LNCaP clone FGC (cell line): ENCODE results near the gene MFF.

Experiments used
- DNase-seq: peaks from one replicate; pipeline ENCODE4 v3.0.0-alpha.2; 2011; ENCODE audit warnings: low read depth
- H3K4me3 ChIP-seq: 2 replicates; pipeline ENCODE4 v1.5.1; 2011; ENCODE audit warnings: mild to moderate bottlenecking, low read depth, low read length, control low read depth
- TF ChIP-seq, protein P1 (sequence below): IDR thresholded peaks from 2 replicates; pipeline ENCODE4 v1.5.1; 2012; ENCODE audit warnings: mild to moderate bottlenecking; ENCODE audit not compliant: control insufficient read depth, insufficient read depth; ENCODE audit errors: extremely low read depth

Gene MFF

DNA sequence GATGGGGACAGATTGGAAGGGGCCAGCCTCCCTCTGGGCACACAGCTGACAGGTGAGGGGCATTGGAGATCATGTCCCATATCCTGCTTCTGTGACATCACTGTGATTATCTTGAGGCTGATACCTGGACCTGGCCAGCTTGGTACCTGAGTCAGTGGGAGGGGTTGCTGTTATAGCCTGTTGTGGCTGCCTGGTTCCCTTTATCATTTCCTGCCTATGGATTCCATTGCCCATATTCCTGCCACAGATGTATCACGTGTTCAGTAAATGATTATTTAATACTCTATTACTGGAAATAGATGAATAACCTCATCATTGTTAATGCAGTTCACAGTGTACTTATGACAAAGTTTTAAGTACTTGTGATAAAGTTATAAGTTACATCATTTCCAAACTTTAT lies 70.5 kb downstream of the MFF start:
- no peak overlapping the region for H3K4me3 ChIP-seq
- TF ChIP-seq, protein P1, sequence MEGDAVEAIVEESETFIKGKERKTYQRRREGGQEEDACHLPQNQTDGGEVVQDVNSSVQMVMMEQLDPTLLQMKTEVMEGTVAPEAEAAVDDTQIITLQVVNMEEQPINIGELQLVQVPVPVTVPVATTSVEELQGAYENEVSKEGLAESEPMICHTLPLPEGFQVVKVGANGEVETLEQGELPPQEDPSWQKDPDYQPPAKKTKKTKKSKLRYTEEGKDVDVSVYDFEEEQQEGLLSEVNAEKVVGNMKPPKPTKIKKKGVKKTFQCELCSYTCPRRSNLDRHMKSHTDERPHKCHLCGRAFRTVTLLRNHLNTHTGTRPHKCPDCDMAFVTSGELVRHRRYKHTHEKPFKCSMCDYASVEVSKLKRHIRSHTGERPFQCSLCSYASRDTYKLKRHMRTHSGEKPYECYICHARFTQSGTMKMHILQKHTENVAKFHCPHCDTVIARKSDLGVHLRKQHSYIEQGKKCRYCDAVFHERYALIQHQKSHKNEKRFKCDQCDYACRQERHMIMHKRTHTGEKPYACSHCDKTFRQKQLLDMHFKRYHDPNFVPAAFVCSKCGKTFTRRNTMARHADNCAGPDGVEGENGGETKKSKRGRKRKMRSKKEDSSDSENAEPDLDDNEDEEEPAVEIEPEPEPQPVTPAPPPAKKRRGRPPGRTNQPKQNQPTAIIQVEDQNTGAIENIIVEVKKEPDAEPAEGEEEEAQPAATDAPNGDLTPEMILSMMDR: no peak
- no peak for DNase-seq

DNA sequence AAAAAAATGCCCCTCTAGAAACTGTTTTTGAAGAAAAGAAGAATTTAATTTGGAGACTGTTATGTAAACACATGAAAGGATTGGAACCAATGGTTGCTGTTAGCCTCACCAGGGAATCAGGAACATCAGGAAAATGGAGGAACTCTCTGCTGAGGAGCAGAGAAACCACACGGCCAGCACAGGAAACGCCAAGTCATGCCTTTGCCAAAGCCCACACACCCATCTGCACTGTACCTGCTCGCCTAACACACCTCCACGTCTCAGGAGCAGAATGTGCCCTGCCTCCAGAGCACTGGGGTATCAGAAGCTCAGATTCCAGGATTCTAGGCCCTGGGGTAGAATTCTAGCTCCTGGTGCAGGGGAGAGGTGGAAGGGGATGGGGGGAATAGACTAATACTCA lies 72.5 kb downstream of the MFF start:
- TF ChIP-seq, protein P1: no peak
- DNase-seq: no peak
- no peak overlapping the region for H3K4me3 ChIP-seq

DNA sequence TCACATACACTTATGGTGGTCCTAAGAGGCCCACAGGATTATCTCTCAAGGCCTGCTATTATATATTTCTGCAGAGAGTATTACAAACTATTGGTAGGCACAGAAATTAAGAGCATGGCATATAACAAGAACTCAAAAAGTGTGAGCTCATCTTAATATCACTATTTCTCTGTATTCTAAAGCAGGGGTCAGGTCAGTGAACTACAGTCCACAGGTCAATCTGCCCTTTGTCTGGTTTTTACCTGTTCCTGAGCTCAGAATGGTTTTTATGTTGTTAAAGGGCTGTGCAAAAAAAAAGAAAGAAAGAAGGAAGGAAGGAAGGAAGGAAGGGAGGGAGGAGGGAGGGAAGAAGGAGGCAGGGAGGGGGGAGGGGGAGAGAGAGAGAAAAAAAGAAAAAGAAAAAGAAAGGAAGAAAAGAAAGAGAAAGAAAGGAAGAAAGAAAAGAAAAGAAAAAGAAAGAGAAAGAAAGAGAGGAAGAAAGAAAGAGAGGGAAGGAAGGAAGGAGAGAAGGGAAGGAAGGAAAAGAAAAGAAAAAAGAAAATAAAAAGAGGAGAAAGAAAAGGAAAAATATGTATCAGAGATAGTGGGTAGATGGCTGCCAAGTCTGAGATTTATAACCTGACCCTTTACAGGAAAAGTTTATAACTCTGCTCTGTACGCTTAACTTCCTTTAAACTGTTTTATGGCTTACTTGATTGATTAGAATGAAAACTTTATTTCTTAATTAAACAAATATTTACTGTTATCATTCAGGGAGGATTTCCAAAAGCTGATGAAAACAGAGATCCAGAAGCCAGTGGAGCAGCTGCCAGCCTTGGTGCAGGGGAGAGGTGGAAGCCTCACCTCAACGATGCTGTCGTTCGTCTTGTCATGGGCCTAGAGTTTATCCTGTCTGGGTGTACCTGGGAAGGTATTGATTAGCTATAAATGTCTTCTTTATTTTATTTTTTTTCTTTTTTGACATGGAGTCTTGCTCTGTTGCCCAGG lies 73.9 kb downstream of the MFF start:
- TF ChIP-seq, protein P1: no peak
- H3K4me3 ChIP-seq: no peak overlapping the region
- peak; percentile 44 for DNase-seq

DNA sequence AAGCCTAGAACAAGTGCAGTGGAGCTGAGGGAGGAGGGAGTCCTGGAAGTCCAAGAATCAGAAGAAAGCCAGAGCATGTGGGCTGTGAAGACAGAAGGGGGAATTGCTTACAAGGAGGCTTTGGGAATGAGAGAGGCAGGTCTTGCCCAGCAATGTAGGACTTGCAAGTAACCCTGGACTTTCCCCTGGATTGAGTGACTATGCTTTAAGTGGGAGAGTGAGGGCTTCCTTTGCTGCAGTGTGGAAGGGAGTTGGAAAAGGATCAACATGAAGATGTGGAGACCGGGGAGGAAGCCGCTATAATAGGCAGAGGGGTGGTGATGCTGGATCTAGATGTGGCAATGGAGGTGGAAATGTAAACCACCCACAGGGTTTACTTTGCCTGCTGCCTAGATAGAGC lies 76.5 kb downstream of the MFF start:
- TF ChIP-seq, protein P1: no peak
- DNase-seq: no peak
- no peak overlapping the region for H3K4me3 ChIP-seq

- no peak overlapping the region for H3K4me3 ChIP-seq
- DNase-seq: no peak
- TF ChIP-seq, protein P1: no peak
Observed at GRCh38 chr2:227402321-227402720, 77.3 kb downstream of the MFF start.

DNA sequence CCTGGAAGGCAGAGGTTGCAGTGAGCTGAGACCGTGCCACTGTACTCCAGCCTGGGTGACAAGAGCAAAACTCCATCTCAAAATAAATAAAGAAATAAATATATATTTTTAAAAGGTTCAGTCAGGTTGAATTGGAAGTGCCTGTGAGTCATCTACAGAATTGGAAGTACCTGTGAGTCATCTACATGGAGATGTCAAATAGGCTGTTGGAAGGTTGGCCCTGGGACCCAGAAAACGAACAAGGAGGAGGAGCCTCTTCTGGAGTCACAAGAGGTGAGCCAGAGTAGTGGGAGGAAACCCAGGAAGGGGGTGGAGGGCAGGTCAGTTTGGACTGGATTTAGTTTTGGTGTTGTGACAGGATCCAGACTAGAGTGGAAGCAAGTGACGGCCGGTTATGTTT lies 77.9 kb downstream of the MFF start:
- DNase-seq: no peak
- TF ChIP-seq, protein P1: no peak
- H3K4me3 ChIP-seq: no peak overlapping the region
